ENCODE results near the gene PDK3. TPM values are rescaled to one million over a fixed set of nuclear protein-coding genes. Genes with fewer than 3 reads are reported as not detected.
A peak's percentile ranks its signal among the peaks of the same experiment; 100 is the strongest.

The PDK3 gene
- total RNA-seq, 4 donors from 2014 or later, result 39.7 to 83.0 (median 60.2) TPM

DNA sequence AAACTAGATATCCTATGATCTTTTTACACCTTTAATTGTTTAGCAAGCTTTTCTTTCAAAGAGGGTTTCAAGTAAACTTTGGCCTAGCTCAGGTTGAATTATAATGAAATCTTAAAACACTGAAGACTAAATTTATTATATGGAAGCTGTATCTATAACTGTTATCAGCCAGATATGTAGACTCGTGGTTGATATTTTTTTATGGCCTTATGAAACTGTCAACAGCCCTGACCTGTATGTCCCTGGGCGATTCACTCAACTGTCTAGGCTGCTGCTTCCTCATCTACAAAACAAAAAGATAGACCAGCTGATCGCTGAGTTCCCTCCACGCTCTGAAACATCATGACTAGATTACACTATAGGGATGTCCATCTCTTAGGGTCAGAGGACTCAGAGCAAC is 21.2 kb upstream of the PDK3 start:
- no peaks in the 10 kb centered on the region for H3K36me3 ChIP-seq
- DNase-seq (ENCODE audit: low spot score in 2 of 2), result no peak
- TF ChIP-seq POLR2AphosphoS5 (IDR thresholded peaks at IDR 0.05), result no peak
- no peak for TF ChIP-seq POLR2A (IDR thresholded peaks at IDR 0.05)
- TF ChIP-seq, protein P1, sequence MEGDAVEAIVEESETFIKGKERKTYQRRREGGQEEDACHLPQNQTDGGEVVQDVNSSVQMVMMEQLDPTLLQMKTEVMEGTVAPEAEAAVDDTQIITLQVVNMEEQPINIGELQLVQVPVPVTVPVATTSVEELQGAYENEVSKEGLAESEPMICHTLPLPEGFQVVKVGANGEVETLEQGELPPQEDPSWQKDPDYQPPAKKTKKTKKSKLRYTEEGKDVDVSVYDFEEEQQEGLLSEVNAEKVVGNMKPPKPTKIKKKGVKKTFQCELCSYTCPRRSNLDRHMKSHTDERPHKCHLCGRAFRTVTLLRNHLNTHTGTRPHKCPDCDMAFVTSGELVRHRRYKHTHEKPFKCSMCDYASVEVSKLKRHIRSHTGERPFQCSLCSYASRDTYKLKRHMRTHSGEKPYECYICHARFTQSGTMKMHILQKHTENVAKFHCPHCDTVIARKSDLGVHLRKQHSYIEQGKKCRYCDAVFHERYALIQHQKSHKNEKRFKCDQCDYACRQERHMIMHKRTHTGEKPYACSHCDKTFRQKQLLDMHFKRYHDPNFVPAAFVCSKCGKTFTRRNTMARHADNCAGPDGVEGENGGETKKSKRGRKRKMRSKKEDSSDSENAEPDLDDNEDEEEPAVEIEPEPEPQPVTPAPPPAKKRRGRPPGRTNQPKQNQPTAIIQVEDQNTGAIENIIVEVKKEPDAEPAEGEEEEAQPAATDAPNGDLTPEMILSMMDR (IDR thresholded peaks at IDR 0.05), result no peak
- TF ChIP-seq EP300 (IDR thresholded peaks at IDR 0.05), result no peak
- H3K27ac ChIP-seq, result no peak overlapping the region
- H3K4me1 ChIP-seq, result no peaks in the 10 kb centered on the region
- 73% methylated on average over 4 of the region's 4 CpGs for WGBS
- no peaks in the 10 kb centered on the region for H3K9me3 ChIP-seq
- no peaks in the 10 kb centered on the region for H3K27me3 ChIP-seq
- H3K4me3 ChIP-seq, result no peak overlapping the region

DNA sequence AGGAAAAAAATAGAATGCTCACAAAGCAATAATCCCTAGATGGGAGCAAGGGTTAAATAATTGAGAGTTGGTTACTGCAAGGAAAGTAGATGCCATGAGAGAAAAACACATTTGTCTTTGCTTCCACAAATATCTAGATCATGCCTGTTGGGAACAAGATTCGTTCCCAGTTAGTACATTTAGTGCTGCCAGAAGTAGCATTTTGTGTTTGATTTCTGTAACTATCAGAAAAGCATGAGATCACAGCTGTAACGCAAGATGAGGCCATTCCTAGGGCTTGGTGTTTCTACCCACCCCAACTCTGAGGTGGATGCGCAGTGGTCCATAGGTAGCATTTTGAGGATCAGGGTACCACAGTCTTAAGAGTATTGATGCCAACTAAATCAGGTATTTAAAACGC is 20.4 kb upstream of the PDK3 start:
- Histone ChIP-seq H3K27me3 (no peaks in the 10 kb centered on the region), H3K4me1 (no peaks in the 10 kb centered on the region), H3K27ac (no peak overlapping the region), H3K4me3 (no peak overlapping the region), H3K9me3 (no peaks in the 10 kb centered on the region), H3K36me3 (no peaks in the 10 kb centered on the region)
- TF ChIP-seq POLR2A (IDR thresholded peaks at IDR 0.05) (no peak), POLR2AphosphoS5 (IDR thresholded peaks at IDR 0.05) (no peak), EP300 (IDR thresholded peaks at IDR 0.05) (no peak)
- TF ChIP-seq, protein P1 (IDR thresholded peaks at IDR 0.05), result no peak
- WGBS, result 73% methylated on average over 4 of the region's 4 CpGs
- DNase-seq (ENCODE audit: low spot score in 2 of 2), result no peak

DNA sequence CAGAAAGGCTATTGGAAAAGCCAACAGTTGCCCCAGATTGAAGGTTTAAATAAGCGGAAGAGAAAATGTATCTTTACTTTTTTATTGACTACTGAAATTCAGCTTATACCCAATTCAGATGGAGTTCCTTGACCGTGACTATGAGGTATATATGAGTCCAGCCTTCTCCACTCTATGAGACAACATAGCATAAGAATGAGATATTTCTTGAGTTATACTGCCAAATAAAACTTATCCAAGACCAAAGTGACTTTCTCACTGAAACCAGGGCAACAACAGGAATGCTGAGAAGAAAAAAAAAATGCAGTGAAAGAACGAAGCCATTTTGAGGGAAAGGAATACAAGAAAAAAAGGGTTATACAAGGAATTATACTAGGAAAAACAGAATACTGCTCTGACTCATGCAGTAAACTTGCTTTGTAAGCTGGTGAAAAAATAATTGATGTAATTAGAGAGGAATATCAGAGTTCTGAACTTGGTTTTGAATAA is 16.3 kb upstream of the PDK3 start:
- no peaks in the 10 kb centered on the region for H3K36me3 ChIP-seq
- WGBS, result 74% methylated on average over 3 of the region's 3 CpGs
- DNase-seq (ENCODE audit: low spot score in 2 of 2), result no peak
- TF ChIP-seq POLR2AphosphoS5 (IDR thresholded peaks at IDR 0.05) (no peak), EP300 (IDR thresholded peaks at IDR 0.05) (no peak), POLR2A (IDR thresholded peaks at IDR 0.05) (no peak)
- TF ChIP-seq, protein P1 (IDR thresholded peaks at IDR 0.05), result no peak
- no peaks in the 10 kb centered on the region for H3K27me3 ChIP-seq
- no peak overlapping the region for H3K27ac ChIP-seq
- no peaks in the 10 kb centered on the region for H3K4me1 ChIP-seq
- no peaks in the 10 kb centered on the region for H3K9me3 ChIP-seq
- no peak overlapping the region for H3K4me3 ChIP-seq

DNA sequence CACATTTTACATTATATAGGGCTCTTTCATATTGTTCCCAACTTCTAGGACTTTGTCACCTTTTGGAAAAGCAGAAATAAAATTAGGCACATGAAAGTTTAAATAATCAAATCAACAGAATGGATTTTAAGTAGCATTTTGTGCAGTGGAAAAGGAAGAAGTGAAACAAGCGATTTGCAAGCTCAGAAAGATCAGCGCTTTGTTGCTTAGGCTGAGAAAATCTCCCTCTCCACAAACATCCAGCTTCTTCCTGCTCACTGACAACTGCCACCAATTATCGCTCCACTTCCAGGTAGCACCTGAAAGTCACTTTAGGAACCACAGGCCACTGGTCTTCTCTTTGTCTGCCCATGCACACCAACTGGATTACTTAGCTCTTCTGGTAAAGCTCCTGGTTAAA is 2.0 kb upstream of the PDK3 start:
- Histone ChIP-seq H3K36me3 (no peaks in the 10 kb centered on the region), H3K9me3 (no peaks in the 10 kb centered on the region), H3K27me3 (no peaks in the 10 kb centered on the region), H3K27ac (no peak overlapping the region), H3K4me3 (no peak overlapping the region), H3K4me1 (peaks cover 5% of the 10 kb centered on the region)
- DNase-seq (ENCODE audit: low spot score in 2 of 2), result no peak
- WGBS, result 73% methylated on average over 3 of the region's 3 CpGs
- TF ChIP-seq POLR2AphosphoS5 (IDR thresholded peaks at IDR 0.05) (no peak), EP300 (IDR thresholded peaks at IDR 0.05) (no peak), POLR2A (IDR thresholded peaks at IDR 0.05) (no peak)
- TF ChIP-seq, protein P1 (IDR thresholded peaks at IDR 0.05), result no peak

DNA sequence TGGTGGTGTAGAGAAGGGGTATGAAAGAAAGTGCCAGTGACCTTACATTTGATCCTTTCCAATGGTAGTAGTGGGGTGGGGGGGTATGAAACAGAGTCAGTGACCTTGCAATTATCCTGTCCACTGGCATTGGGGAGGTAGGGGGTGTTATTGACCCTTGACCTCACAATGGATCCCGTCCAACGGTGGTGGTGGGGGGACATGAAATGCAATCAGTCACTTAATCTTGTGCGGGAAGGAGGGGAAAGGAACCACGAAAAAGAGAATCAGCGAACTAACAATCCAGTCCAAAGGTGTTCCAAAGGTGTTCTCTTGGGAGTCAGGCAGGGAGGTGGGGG is 619 bp upstream of the PDK3 start:
- WGBS, result 35% methylated on average over 5 of the region's 5 CpGs
- no peaks in the 10 kb centered on the region for H3K36me3 ChIP-seq
- peak in 1 of 2 donors; percentile 59 for DNase-seq (ENCODE audit: low spot score in 2 of 2)

More for the DNA sequence above, 619 bp upstream of the PDK3 start:
- TF ChIP-seq, protein P1 (IDR thresholded peaks at IDR 0.05), result no peak
- TF ChIP-seq EP300 (IDR thresholded peaks at IDR 0.05), result no peak
- TF ChIP-seq POLR2A (IDR thresholded peaks at IDR 0.05), result no peak
- no peak for TF ChIP-seq POLR2AphosphoS5 (IDR thresholded peaks at IDR 0.05)
- H3K27ac ChIP-seq, result peak overlapping the region; percentile 79
- H3K4me3 ChIP-seq, result peak overlapping the region; percentile 71
- no peaks in the 10 kb centered on the region for H3K27me3 ChIP-seq
- H3K4me1 ChIP-seq, result peaks cover 14% of the 10 kb centered on the region
- no peaks in the 10 kb centered on the region for H3K9me3 ChIP-seq

All from suprapubic skin (tissue), 4 donors.